Measurements from ENCODE around the gene CD101. TPM values are rescaled to one million over a fixed set of nuclear protein-coding genes. Genes with fewer than 3 reads are reported as not detected.
"Not testable (repeated sequence)": the region's sequence is repeated elsewhere in the genome, so short reads cannot be mapped to it uniquely, and the experiment has no call there.

Gene CD101
- total and polyA plus RNA-seq, 2 experiments from 2014 or later: 0.13 TPM; not detected in 1

DNA sequence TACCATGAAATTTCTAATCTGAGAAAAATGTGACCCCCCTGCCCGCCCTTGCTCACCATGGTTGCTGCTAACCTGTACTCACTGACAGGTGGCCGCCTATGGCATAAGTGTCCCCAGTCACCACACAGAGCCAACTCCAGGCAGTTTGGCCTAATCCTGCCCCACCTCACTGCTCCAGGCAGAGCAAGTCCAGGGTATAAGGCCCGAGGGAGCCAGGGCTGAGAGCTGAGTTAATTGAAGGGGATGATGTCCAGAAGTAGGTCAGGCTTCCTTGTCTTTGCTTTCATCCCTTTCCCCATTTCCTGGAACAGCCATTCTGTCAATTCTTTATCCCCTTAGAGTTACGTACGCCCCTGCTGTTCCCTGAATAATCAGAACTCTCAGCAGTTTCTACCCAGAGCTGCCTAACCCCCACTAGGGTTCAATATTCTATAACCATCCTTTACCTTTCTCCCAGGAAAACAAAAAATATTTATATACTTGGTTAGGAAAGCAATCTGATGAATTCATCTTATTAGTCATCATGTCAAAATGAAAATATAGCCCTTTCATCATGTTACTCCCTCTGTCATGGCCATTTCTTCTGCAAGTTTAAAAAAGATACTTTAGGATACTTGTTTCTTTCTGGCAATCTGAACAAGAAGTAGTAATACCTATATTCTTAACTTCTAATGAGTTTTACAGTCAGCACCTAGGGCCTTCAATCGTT lies 29.4 kb upstream of the CD101 start:
- Histone ChIP-seq H3K9me2 (replicated peaks; ENCODE audit: insufficient read depth) (no peaks in the 10 kb centered on the region), H3K4me3 (no peak overlapping the region), H3K36me3 (replicated peaks; ENCODE audit: insufficient read depth, low read depth) (no peaks in the 10 kb centered on the region), H2AFZ (no peak overlapping the region), H3K27ac (no peak overlapping the region), H3K9me3 (ENCODE audit: low read depth) (no peaks in the 10 kb centered on the region), H4K20me1 (ENCODE audit: insufficient read depth, poor library complexity, severe bottlenecking) (no peaks in the 10 kb centered on the region), H3K79me2 (no peaks in the 10 kb centered on the region), H3K4me1 (ENCODE audit: insufficient read depth) (no peaks in the 10 kb centered on the region), H3K27me3 (no peaks in the 10 kb centered on the region), H3K4me2 (no peak overlapping the region)
- WGBS (ENCODE audit: low lambda C conversion rate, missing lambda C conversion rate): 86% methylated on average over 6 of the region's 6 CpGs
- no peak for DNase-seq (ENCODE audit: low spot score)
- TF ChIP-seq EZH2phosphoT487 (IDR thresholded peaks at IDR 0.05; ENCODE audit: low read depth, severe bottlenecking, unreplicated experiment) (no peak), EZH2 (IDR thresholded peaks at IDR 0.05; ENCODE audit: borderline replicate concordance) (no peak)
- TF ChIP-seq, protein P1, sequence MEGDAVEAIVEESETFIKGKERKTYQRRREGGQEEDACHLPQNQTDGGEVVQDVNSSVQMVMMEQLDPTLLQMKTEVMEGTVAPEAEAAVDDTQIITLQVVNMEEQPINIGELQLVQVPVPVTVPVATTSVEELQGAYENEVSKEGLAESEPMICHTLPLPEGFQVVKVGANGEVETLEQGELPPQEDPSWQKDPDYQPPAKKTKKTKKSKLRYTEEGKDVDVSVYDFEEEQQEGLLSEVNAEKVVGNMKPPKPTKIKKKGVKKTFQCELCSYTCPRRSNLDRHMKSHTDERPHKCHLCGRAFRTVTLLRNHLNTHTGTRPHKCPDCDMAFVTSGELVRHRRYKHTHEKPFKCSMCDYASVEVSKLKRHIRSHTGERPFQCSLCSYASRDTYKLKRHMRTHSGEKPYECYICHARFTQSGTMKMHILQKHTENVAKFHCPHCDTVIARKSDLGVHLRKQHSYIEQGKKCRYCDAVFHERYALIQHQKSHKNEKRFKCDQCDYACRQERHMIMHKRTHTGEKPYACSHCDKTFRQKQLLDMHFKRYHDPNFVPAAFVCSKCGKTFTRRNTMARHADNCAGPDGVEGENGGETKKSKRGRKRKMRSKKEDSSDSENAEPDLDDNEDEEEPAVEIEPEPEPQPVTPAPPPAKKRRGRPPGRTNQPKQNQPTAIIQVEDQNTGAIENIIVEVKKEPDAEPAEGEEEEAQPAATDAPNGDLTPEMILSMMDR (IDR thresholded peaks at IDR 0.05; ENCODE audit: poor library complexity): no peak

DNA sequence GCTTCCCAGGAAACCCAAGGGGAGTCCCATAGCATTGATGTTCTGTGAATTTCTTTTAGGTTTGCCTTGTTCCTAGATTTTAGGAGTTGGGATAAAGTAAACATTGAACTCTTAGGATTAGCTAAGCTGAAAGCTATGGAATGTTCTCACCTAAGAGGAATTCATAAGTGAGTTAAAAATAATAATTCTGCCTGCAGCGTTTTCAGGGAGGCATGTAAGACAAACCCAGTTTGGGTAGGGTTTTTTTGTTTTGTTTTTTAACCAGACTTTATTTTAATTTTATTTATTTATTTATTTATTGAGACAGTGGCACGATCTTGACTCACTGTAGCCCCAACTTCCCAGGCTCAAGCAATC lies 28.9 kb upstream of the CD101 start:
- no peaks in the 10 kb centered on the region for H3K27me3 ChIP-seq
- H4K20me1 ChIP-seq (ENCODE audit: insufficient read depth, poor library complexity, severe bottlenecking): no peaks in the 10 kb centered on the region
- H3K79me2 ChIP-seq: no peaks in the 10 kb centered on the region
- TF ChIP-seq, protein P1 (IDR thresholded peaks at IDR 0.05; ENCODE audit: poor library complexity): no peak
- TF ChIP-seq EZH2 (IDR thresholded peaks at IDR 0.05; ENCODE audit: borderline replicate concordance): no peak
- no peak for TF ChIP-seq EZH2phosphoT487 (IDR thresholded peaks at IDR 0.05; ENCODE audit: low read depth, severe bottlenecking, unreplicated experiment)
- no peak overlapping the region for H3K27ac ChIP-seq
- no peak for DNase-seq (ENCODE audit: low spot score)
- no peaks in the 10 kb centered on the region for H3K36me3 ChIP-seq (replicated peaks; ENCODE audit: insufficient read depth, low read depth)
- no peak overlapping the region for H3K4me2 ChIP-seq
- no peak overlapping the region for H2AFZ ChIP-seq
- H3K9me2 ChIP-seq (replicated peaks; ENCODE audit: insufficient read depth): no peaks in the 10 kb centered on the region
- 84% methylated on average over 2 of the region's 2 CpGs for WGBS (ENCODE audit: low lambda C conversion rate, missing lambda C conversion rate)
- H3K4me1 ChIP-seq (ENCODE audit: insufficient read depth): no peaks in the 10 kb centered on the region
- H3K9me3 ChIP-seq (ENCODE audit: low read depth): no peaks in the 10 kb centered on the region
- H3K4me3 ChIP-seq: no peak overlapping the region

DNA sequence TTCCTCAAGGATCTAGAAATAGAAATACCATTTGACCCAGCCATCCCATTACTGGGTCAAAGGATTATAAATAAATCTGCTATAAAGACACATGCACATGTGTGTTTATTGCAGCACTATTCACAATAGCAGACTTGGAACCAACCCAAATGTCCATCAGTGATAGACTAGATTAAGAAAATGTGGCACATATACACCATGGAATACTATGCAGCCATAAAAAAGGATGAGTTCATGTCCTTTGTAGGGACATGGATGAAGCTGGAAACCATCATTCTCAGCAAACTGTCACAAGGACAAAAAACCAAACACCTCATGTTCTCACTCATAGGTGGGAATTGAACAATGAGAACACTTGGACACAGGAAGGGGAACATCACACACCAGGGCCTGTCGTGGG lies 21.3 kb upstream of the CD101 start:
- H3K4me2 ChIP-seq; DNase-seq (ENCODE audit: low spot score); H3K36me3 ChIP-seq (replicated peaks; ENCODE audit: insufficient read depth, low read depth); H3K4me3 ChIP-seq; H2AFZ ChIP-seq; H4K20me1 ChIP-seq (ENCODE audit: insufficient read depth, poor library complexity, severe bottlenecking); H3K27me3 ChIP-seq; H3K79me2 ChIP-seq; H3K9me2 ChIP-seq (replicated peaks; ENCODE audit: insufficient read depth); H3K27ac ChIP-seq; H3K9me3 ChIP-seq (ENCODE audit: low read depth): not testable (repeated sequence)
- peaks cover 24% of the 10 kb centered on the region for H3K4me1 ChIP-seq (ENCODE audit: insufficient read depth)
- 100% methylated on average over 1 of the region's 1 CpG for WGBS (ENCODE audit: low lambda C conversion rate, missing lambda C conversion rate)

DNA sequence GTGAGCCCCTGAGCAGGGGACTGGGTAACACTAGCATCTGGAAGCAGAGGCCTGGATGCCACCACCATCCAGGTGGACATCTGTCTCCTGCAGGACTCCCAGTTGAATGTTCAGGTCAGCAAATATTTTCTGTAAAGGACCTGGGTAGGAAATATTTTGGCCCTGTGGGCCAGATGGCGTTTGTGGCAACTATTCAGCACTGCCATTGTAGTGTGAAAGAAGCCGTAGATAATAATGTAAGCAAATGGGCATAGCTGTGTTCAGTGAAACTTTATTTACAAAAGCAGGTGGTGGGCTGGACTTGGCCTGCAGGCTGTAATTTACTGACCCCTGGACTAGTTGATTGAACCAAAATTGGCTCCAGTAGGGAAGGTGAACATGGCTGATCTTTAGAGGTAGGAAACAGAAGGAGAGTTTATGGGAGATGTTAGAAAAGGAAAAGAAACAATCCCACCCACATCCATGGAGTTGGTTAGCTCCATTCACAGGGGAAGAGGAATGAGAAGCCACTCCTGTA lies 20.0 kb upstream of the CD101 start:
- Histone ChIP-seq H4K20me1 (ENCODE audit: insufficient read depth, poor library complexity, severe bottlenecking) (no peaks in the 10 kb centered on the region), H3K79me2 (no peaks in the 10 kb centered on the region), H3K4me3 (no peak overlapping the region), H2AFZ (no peak overlapping the region), H3K4me2 (peak overlapping the region; percentile 5), H3K9me2 (replicated peaks; ENCODE audit: insufficient read depth) (no peaks in the 10 kb centered on the region), H3K27me3 (no peaks in the 10 kb centered on the region), H3K4me1 (ENCODE audit: insufficient read depth) (peaks cover 24% of the 10 kb centered on the region), H3K9me3 (ENCODE audit: low read depth) (no peaks in the 10 kb centered on the region), H3K27ac (peak overlapping the region; percentile 80), H3K36me3 (replicated peaks; ENCODE audit: insufficient read depth, low read depth) (no peaks in the 10 kb centered on the region)
- no peak for TF ChIP-seq EZH2phosphoT487 (IDR thresholded peaks at IDR 0.05; ENCODE audit: low read depth, severe bottlenecking, unreplicated experiment)
- TF ChIP-seq, protein P1 (IDR thresholded peaks at IDR 0.05; ENCODE audit: poor library complexity): no peak
- no peak for TF ChIP-seq EZH2 (IDR thresholded peaks at IDR 0.05; ENCODE audit: borderline replicate concordance)
- 98% methylated on average over 2 of the region's 2 CpGs for WGBS (ENCODE audit: low lambda C conversion rate, missing lambda C conversion rate)
- DNase-seq (ENCODE audit: low spot score): no peak
